ENCODE data around the gene ADAP2. TPM values are rescaled to one million over a fixed set of nuclear protein-coding genes. Genes with fewer than 3 reads are reported as not detected.
"Not testable (repeated sequence)": the region's sequence is repeated elsewhere in the genome, so short reads cannot be mapped to it uniquely, and the experiment has no call there.

The ADAP2 gene
- polyA plus RNA-seq, 1 donor: 4.9 TPM

GRCh38 chr17:30954046-30954830, 32.5 kb downstream of the ADAP2 start:
- H3K4me1 ChIP-seq (ENCODE audit: control insufficient read depth, insufficient read depth, low read length): peaks cover 11% of the 10 kb centered on the region

DNA sequence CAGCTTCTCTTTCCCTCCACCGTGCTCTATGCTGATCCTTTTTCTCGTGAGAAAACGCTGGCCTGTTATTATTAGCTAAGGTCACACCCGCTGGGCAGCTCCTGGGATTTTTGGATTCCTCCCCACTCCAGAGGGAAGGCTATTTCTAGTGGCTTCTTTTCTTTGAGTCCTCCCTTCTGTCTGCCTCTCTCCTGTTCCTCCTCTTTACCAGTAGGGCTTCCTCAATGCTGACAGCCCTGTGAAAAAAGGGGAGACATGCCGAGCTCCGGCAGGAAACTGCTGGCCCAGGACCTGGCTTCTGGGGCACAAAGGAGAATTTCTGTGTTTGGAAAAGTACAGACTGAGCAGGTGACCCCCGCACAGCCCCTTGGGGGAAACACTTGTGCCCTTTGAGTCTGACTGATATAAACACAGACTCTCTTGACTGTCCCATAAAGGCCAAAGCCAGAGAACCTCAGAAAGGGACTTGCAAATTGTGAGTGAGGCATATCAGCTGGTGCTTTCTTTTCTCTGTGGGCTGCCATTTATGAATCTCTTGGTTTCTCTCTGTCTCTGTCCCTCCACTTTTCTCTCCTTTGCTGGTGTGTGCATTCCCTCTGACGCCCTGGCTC, 35.1 kb downstream of the ADAP2 start:
- Histone ChIP-seq H3K27me3 (ENCODE audit: control insufficient read depth, insufficient read depth, low read length) (no peaks in the 10 kb centered on the region), H3K36me3 (ENCODE audit: control insufficient read depth, insufficient read depth, low read length) (no peaks in the 10 kb centered on the region), H3K4me1 (ENCODE audit: control insufficient read depth, insufficient read depth, low read length) (no peaks in the 10 kb centered on the region), H3K4me3 (ENCODE audit: low read length) (no peak overlapping the region), H3K9me3 (ENCODE audit: control insufficient read depth, low read depth, low read length) (no peaks in the 10 kb centered on the region), H3K27ac (ENCODE audit: low read length) (no peak overlapping the region)
- no peak for DNase-seq
- WGBS (ENCODE audit: insufficient coverage, low lambda C conversion rate): 74% methylated on average over 2 of the region's 8 CpGs

More at GRCh38 chr17:30954046-30954830, 32.5 kb downstream of the ADAP2 start:
- WGBS (ENCODE audit: insufficient coverage, low lambda C conversion rate): 40% methylated on average over 1 of the region's 6 CpGs
- Histone ChIP-seq H3K27ac (ENCODE audit: low read length) (no peak overlapping the region), H3K4me3 (ENCODE audit: low read length) (no peak overlapping the region), H3K36me3 (ENCODE audit: control insufficient read depth, insufficient read depth, low read length) (no peaks in the 10 kb centered on the region), H3K9me3 (ENCODE audit: control insufficient read depth, low read depth, low read length) (no peaks in the 10 kb centered on the region), H3K27me3 (ENCODE audit: control insufficient read depth, insufficient read depth, low read length) (no peaks in the 10 kb centered on the region)
- DNase-seq: no peak

- no peaks in the 10 kb centered on the region for H3K4me1 ChIP-seq (ENCODE audit: control insufficient read depth, insufficient read depth, low read length)
- WGBS (ENCODE audit: insufficient coverage, low lambda C conversion rate): no CpG with 5 or more reads among the region's 6 CpGs
Observed at GRCh38 chr17:30957741-30958140, 36.0 kb downstream of the ADAP2 start.

GRCh38 chr17:30958187-30958586, 36.4 kb downstream of the ADAP2 start:
- no peak overlapping the region for H3K4me3 ChIP-seq (ENCODE audit: low read length)
- no peaks in the 10 kb centered on the region for H3K4me1 ChIP-seq (ENCODE audit: control insufficient read depth, insufficient read depth, low read length)
- H3K9me3 ChIP-seq (ENCODE audit: control insufficient read depth, low read depth, low read length): no peaks in the 10 kb centered on the region
- 72% methylated on average over 4 of the region's 7 CpGs for WGBS (ENCODE audit: insufficient coverage, low lambda C conversion rate)
- H3K27me3 ChIP-seq (ENCODE audit: control insufficient read depth, insufficient read depth, low read length): no peaks in the 10 kb centered on the region
- H3K27ac ChIP-seq (ENCODE audit: low read length): no peak overlapping the region
- H3K36me3 ChIP-seq (ENCODE audit: control insufficient read depth, insufficient read depth, low read length): no peaks in the 10 kb centered on the region
- no peak for DNase-seq

More at GRCh38 chr17:30957741-30958140, 36.0 kb downstream of the ADAP2 start:
- no peaks in the 10 kb centered on the region for H3K27me3 ChIP-seq (ENCODE audit: control insufficient read depth, insufficient read depth, low read length)
- no peak overlapping the region for H3K4me3 ChIP-seq (ENCODE audit: low read length)
- no peaks in the 10 kb centered on the region for H3K9me3 ChIP-seq (ENCODE audit: control insufficient read depth, low read depth, low read length)
- DNase-seq: no peak
- H3K27ac ChIP-seq (ENCODE audit: low read length): no peak overlapping the region
- no peaks in the 10 kb centered on the region for H3K36me3 ChIP-seq (ENCODE audit: control insufficient read depth, insufficient read depth, low read length)

- Histone ChIP-seq H3K27me3 (ENCODE audit: control insufficient read depth, insufficient read depth, low read length) (no peaks in the 10 kb centered on the region), H3K4me1 (ENCODE audit: control insufficient read depth, insufficient read depth, low read length) (no peaks in the 10 kb centered on the region), H3K27ac (ENCODE audit: low read length) (no peak overlapping the region), H3K4me3 (ENCODE audit: low read length) (no peak overlapping the region), H3K9me3 (ENCODE audit: control insufficient read depth, low read depth, low read length) (no peaks in the 10 kb centered on the region), H3K36me3 (ENCODE audit: control insufficient read depth, insufficient read depth, low read length) (no peaks in the 10 kb centered on the region)
- 60% methylated on average over 1 of the region's 9 CpGs for WGBS (ENCODE audit: insufficient coverage, low lambda C conversion rate)
- DNase-seq: no peak
Observed at GRCh38 chr17:30961209-30962188, 39.8 kb downstream of the ADAP2 start.

DNA sequence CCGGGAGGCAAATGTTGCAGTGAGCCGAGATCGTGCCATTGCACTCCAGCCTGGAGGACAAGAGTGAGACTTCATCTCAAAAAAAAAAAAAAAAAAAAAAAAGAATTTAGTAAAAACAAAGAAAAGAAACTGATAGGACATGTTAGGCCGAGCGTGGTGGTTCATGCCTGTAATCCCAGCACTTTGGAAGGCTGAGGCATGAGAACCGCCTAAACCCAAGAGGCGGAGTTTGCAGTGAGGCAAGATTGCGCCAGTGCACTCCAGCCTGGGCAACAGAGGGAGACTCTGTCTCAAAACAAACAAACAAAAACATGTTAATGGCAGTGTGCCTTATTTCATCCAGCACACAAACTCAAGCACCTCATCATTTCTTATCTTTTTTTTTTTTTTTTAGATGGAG, 42.6 kb downstream of the ADAP2 start:
- not testable (repeated sequence) for H3K4me3 ChIP-seq (ENCODE audit: low read length); H3K36me3 ChIP-seq (ENCODE audit: control insufficient read depth, insufficient read depth, low read length); H3K4me1 ChIP-seq (ENCODE audit: control insufficient read depth, insufficient read depth, low read length); H3K27ac ChIP-seq (ENCODE audit: low read length); H3K27me3 ChIP-seq (ENCODE audit: control insufficient read depth, insufficient read depth, low read length); H3K9me3 ChIP-seq (ENCODE audit: control insufficient read depth, low read depth, low read length); DNase-seq
- no CpG with 5 or more reads among the region's 8 CpGs for WGBS (ENCODE audit: insufficient coverage, low lambda C conversion rate)

GRCh38 chr17:30964876-30965275, 43.1 kb downstream of the ADAP2 start:
- Histone ChIP-seq H3K27ac (ENCODE audit: low read length) (no peak overlapping the region), H3K9me3 (ENCODE audit: control insufficient read depth, low read depth, low read length) (no peaks in the 10 kb centered on the region), H3K27me3 (ENCODE audit: control insufficient read depth, insufficient read depth, low read length) (no peaks in the 10 kb centered on the region), H3K4me1 (ENCODE audit: control insufficient read depth, insufficient read depth, low read length) (no peaks in the 10 kb centered on the region), H3K36me3 (ENCODE audit: control insufficient read depth, insufficient read depth, low read length) (no peaks in the 10 kb centered on the region), H3K4me3 (ENCODE audit: low read length) (no peak overlapping the region)
- WGBS (ENCODE audit: insufficient coverage, low lambda C conversion rate): no CpG with 5 or more reads among the region's 5 CpGs
- DNase-seq: no peak

- WGBS (ENCODE audit: insufficient coverage, low lambda C conversion rate): no CpG with 5 or more reads among the region's 3 CpGs
- no peak overlapping the region for H3K4me3 ChIP-seq (ENCODE audit: low read length)
- H3K4me1 ChIP-seq (ENCODE audit: control insufficient read depth, insufficient read depth, low read length): no peaks in the 10 kb centered on the region
- no peak for DNase-seq
- no peaks in the 10 kb centered on the region for H3K9me3 ChIP-seq (ENCODE audit: control insufficient read depth, low read depth, low read length)
- no peak overlapping the region for H3K27ac ChIP-seq (ENCODE audit: low read length)
- H3K27me3 ChIP-seq (ENCODE audit: control insufficient read depth, insufficient read depth, low read length): no peaks in the 10 kb centered on the region
- no peaks in the 10 kb centered on the region for H3K36me3 ChIP-seq (ENCODE audit: control insufficient read depth, insufficient read depth, low read length)
Observed at GRCh38 chr17:30965686-30966085, 43.9 kb downstream of the ADAP2 start.

DNA sequence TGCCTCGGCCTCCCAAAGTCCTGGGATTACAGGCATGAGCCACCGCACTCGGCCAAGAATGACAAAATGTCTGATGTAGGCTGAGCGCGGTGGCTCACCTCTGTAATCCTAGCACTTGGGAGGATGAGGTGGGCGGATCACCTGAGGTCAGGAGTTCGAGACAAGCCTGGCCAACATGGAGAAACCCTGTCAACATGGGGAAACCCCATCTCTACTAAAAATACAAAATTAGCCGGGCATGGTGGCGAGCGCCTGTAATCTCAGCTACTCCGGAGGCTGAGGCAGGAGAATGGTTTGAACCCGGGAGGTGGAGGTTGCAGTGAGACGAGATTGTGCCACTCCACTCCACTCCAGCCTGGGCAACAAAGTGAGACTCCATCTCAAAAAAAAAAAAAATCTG, 46.2 kb downstream of the ADAP2 start:
- not testable (repeated sequence) for H3K27ac ChIP-seq (ENCODE audit: low read length); DNase-seq; H3K4me1 ChIP-seq (ENCODE audit: control insufficient read depth, insufficient read depth, low read length); H3K27me3 ChIP-seq (ENCODE audit: control insufficient read depth, insufficient read depth, low read length); H3K4me3 ChIP-seq (ENCODE audit: low read length); H3K9me3 ChIP-seq (ENCODE audit: control insufficient read depth, low read depth, low read length); H3K36me3 ChIP-seq (ENCODE audit: control insufficient read depth, insufficient read depth, low read length)
- WGBS (ENCODE audit: insufficient coverage, low lambda C conversion rate): no CpG with 5 or more reads among the region's 13 CpGs
